HG02973 (cell line): ENCODE results near the gene KRT3.

Experiments
- ATAC-seq: cut with Tn5 transposase; IDR thresholded peaks from one replicate; pipeline ENCODE4 v1.9.1; 2021; ENCODE audit warnings: moderate library complexity; ENCODE audit not compliant: unreplicated experiment

KRT3 gene

DNA sequence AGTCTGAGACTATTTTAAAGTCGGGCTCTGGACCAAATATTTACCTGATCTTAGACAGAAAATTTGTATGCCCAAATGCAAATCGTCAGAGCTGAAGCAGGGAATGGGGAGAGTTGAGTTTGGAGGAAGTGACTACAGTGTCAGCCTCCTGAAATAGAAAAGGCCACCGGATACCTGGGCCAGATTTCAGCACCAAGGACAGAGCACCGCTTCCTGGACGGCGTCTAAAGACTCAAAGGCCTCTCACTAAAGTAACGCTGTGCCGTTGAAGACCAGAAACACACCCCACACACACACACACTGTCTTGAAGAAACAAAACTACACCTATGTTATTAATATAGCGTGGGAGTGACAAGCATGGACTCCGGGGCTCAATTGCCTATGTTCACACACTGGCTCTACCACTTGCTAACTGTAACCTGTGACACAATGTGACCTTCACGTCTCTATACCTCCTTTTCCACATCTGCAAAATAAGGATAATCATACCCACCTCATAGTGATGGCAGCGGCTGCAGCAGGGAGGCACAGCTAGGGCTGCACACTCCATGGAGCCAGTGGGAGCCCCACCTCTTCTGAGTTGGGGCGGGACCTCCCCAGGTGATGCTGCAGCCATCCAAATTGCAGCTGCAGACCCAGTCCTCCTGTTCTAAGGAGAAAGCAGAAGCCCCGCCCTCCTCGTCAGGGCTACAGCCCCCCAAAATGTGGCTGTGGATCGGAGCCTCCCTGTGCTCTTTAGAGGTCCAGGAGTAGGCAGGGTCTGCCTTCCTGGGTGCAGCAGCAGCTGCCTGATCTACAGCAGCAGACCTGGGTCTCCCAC is 54.3 kb downstream of the KRT3 start:
- no peak for ATAC-seq

DNA sequence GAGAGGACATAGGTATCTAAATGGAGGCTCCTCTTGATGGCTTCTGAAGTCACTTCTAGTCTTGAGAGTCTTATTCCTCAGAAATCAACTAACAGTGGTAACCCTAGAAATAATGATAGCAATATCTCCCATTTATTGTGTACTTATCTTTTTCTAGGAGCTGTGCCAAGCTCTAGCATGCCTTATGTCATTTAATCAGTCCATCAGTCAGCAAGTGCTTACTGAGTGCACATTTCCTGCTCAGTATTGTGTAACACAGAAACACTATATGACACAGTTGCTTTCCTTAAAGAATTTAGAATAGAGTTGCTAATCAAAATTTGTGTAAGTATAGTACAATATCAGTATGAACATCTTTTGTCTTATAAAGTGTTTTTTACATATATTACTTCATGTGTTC is 55.3 kb downstream of the KRT3 start:
- no peak for ATAC-seq

DNA sequence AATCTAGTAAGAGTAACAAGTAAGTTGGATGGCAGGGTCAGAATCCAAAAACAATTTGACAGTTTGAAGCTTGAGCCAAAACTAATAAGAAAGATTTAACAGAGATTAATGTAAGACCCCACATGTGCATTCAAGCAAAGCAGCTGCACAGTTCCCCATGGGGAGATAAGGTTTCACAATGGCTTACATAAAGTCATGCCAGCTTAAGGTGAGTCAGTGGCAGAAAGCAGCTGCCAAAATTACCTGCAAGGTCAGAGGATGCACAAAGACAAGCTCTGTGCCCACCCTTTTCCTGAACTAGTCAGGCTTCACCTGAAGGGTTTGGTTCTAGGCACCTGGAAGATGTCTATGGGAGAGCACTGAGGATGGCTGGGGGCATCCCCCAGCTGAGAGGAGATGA is 56.0 kb downstream of the KRT3 start:
- no peak for ATAC-seq
